GM13976 (cell line): ENCODE data around the gene RIOK1.

Source experiments
- DNase-seq: peaks from one replicate; pipeline ENCODE4 v3.0.0; 2012; ENCODE audit warnings: low spot score
- in situ Hi-C: fragments of 300-500 bp; cut with MboI; formaldehyde crosslinking; loops from one replicate; pipeline ENCODE4 v1.12.0; 2022; ENCODE audit warnings: low sequenced_read_pairs, mixed read lengths, inconsistent platforms; ENCODE audit not compliant: unreplicated experiment
- TF ChIP-seq, protein P1 (sequence below): IDR thresholded peaks from 2 replicates; pipeline ENCODE4 v1.5.1; 2012; ENCODE audit warnings: borderline replicate concordance, mild to moderate bottlenecking; ENCODE audit not compliant: insufficient read depth; ENCODE audit errors: extremely low read depth, missing control alignments, control extremely low read depth

The RIOK1 gene

DNA sequence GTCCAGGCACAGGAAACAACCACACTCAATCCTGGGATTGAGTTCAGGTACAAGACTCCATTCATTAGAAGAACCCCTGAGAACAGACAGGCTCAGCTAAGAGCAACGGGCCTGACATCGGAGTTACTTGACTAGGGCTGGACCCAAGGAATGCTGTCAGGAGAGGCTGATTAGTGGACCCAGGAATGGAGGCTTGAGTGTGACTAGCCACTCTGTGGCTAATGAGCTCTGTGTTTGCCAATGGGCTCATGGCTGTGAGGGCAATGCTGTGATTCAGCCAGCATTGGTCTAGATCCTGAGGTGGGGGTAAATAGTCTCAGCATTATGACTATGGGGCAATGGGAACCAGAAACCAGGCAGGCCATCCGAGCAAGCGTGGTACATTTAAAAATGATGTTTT, 71.8 kb downstream of the RIOK1 start:
- DNase-seq, result no peak
- TF ChIP-seq, protein P1, sequence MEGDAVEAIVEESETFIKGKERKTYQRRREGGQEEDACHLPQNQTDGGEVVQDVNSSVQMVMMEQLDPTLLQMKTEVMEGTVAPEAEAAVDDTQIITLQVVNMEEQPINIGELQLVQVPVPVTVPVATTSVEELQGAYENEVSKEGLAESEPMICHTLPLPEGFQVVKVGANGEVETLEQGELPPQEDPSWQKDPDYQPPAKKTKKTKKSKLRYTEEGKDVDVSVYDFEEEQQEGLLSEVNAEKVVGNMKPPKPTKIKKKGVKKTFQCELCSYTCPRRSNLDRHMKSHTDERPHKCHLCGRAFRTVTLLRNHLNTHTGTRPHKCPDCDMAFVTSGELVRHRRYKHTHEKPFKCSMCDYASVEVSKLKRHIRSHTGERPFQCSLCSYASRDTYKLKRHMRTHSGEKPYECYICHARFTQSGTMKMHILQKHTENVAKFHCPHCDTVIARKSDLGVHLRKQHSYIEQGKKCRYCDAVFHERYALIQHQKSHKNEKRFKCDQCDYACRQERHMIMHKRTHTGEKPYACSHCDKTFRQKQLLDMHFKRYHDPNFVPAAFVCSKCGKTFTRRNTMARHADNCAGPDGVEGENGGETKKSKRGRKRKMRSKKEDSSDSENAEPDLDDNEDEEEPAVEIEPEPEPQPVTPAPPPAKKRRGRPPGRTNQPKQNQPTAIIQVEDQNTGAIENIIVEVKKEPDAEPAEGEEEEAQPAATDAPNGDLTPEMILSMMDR, result no peak
- in situ Hi-C loops, result no loop called here

DNA sequence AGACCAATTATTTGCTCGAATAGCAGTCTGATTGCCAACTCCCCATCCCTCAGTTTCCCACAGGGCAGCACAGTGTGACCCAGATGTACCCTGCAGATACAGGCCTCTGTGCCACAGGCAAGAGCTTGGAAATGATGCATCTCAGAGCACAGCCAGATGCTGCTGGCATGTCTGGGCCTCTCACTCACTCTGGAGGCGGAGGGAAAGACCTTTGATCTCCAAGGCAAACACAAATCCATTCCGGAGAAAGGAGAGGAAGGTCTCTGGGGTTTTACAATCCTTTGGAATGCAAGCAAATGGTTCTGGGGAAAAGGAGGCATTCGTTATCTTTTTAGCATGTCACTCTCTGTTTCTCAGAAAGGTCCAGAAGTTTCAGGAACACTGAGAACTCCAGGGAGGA, 74.2 kb downstream of the RIOK1 start:
- in situ Hi-C loops, result no loop called here
- TF ChIP-seq, protein P1, result no peak
- DNase-seq, result no peak

DNA sequence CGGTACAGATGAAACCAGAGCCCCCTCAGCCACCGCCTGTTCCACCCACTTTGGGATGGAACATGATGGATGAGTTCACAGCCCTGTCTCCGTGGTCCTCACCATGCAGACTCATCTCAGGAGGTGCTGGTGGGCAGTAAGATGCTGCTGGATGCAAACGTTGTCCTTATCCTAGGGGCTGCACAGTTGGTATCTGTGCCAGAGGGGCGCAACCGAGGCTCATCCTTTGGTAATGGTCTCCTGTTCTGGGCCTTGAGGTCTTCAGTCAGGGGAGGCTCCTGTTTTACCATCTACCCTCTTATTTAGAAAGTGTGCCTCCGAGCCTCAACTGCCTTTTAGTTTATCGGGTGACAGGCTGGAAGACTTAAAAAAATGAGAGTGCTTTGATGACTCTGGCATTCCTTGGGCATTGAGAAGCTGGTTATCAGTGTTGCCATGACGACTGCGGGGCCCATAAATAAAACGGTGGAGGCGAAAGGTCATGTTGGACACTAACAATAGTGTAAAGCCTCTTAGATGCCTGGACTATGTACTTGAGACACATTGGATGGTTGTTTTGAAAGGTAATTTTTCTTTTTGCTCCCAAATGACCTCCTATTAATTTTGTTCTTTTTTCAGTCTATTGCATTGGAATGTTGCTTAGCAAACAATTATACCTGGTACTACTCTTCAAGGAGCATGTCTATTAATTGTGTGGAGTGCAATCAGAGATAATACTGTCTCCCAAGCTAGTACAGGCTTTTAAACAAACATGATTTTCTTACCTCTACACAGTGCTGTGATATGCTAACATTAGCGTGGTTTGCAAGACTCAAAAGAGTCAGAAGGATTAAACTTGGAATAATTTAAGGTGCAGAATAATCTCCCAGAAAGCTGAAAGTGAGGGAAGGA, 77.6 kb downstream of the RIOK1 start:
- TF ChIP-seq, protein P1, result no peak
- no peak for DNase-seq
- in situ Hi-C loops, result no loop called here
